NB4 (cell line): ENCODE data around the gene PROX1.

Source experiments
- DNase-seq: peaks from one replicate; pipeline ENCODE4 v3.0.0; 2010; ENCODE audit warnings: low read depth
- H3K4me3 ChIP-seq: one replicate; pipeline ENCODE4 v1.5.1; 2011; ENCODE audit warnings: mild to moderate bottlenecking, low read depth, low read length, moderate library complexity
- CTCF ChIP-seq: IDR thresholded peaks from one replicate; pipeline ENCODE4 v1.5.1; 2012; ENCODE audit warnings: low read depth, low read length
- MAX ChIP-seq: IDR thresholded peaks from 2 replicates; pipeline ENCODE4 v1.6.1; 2011; ENCODE audit warnings: low read depth, low read length
- MYC ChIP-seq: IDR thresholded peaks from 2 replicates; pipeline ENCODE4 v1.6.1; 2011; ENCODE audit warnings: low read depth, low read length
- POLR2A ChIP-seq: IDR thresholded peaks from 2 replicates; pipeline ENCODE4 v1.6.1; 2011; ENCODE audit warnings: mild to moderate bottlenecking; ENCODE audit not compliant: insufficient read length; ENCODE audit errors: extremely low read depth

The PROX1 gene

DNA sequence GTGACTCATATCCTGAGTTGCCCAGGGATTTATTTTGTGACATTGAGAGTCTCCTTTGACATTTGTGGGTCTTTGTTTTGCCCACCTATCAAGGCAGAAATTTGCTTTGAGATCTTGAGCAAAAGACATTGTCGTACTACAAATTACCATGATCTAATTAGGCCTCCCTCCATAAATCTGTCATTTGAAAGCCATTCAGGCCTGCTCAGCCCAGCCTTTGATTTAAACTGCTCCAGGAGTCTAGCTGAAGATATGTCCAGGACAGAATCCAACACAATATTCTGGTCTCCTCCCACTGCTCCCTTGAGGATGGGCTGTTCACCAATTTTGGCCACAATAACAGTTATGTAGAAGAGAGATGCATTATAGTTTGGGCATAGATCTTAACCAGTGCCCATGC, 86.7 kb downstream of the PROX1 start:
- no peak for DNase-seq
- no peak for TF ChIP-seq MYC
- TF ChIP-seq POLR2A, result no peak
- no peak for TF ChIP-seq CTCF
- TF ChIP-seq MAX, result no peak
- H3K4me3 ChIP-seq, result no peak overlapping the region

DNA sequence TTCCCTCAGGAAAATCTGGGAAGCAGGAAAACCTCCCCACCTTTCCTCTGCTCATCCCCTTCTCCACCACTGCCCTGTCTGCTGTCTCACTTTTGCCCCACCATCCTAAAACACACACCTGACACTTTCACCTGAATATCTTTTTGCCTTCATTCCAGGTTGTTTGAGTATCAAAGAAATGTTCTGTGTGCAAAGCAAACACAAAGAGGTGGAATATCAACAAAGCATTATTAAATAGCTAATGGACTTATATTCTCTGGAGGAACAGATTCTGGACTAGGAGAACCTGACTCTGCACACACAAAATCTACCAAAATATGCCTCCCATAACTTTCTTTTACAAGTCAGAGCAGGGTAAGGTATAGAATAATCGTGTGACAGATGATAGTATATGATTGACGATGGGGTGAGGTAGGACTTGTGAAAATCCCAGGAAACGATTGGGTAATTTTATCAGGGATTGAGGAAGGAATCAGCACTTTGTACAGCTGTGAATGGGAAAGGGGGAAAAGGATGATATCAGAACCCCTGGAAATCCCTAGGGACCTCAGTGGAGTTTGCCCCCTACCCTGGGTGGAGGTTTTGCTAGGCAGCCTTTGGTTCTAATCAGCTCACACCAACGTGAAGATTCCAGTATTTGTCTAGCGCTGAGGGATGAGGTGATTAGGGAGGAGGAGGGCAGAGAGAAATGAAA, 87.7 kb downstream of the PROX1 start:
- no peak overlapping the region for H3K4me3 ChIP-seq
- DNase-seq, result no peak
- no peak for TF ChIP-seq MYC
- no peak for TF ChIP-seq MAX
- TF ChIP-seq CTCF, result no peak
- no peak for TF ChIP-seq POLR2A

DNA sequence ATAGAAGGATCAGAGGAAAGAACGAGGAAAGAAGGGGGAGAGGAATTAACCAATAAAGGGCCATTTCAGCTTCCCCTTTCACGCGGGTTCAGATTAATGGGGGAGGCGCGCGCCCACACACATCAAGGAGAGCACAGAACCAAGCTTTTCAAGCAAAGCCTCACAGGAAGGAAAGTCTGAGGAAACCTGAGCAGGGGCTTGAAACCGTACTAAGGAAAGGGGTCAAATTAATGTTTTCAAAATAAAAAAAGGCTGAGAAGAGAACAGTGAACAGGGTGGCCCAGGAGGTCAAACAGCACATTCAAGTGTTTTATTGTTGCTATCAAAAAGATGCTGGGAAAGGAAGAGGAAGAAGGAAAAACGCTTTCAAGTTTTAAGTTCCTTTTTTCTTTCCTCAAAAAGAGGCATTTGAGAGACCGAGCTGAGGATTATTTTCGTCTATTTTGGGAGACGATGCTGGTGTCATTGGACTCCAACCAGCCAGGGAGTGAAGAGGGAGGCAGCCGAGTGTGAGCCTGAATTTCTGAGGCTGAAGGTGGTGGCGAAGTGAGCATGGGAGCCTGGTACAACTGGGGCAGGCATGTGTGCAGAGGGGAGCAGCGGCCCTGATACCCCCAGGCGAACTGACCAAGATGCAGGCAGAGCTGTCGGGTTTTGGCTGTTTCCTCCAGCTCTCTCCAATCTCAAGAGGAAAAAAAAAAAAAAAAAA, 88.4 kb downstream of the PROX1 start:
- no peak for DNase-seq
- H3K4me3 ChIP-seq, result no peak overlapping the region
- TF ChIP-seq MYC (no peak), CTCF (no peak), POLR2A (no peak), MAX (no peak)

GRCh38 chr1:214076708-214077065, 88.9 kb downstream of the PROX1 start:
- TF ChIP-seq POLR2A (no peak), MYC (no peak), CTCF (no peak)
- DNase-seq, result no peak
- no peak overlapping the region for H3K4me3 ChIP-seq

GRCh38 chr1:214078950-214079349, 91.2 kb downstream of the PROX1 start:
- H3K4me3 ChIP-seq, result no peak overlapping the region
- TF ChIP-seq POLR2A (no peak), MAX (no peak), MYC (no peak)
- no peak for DNase-seq

DNA sequence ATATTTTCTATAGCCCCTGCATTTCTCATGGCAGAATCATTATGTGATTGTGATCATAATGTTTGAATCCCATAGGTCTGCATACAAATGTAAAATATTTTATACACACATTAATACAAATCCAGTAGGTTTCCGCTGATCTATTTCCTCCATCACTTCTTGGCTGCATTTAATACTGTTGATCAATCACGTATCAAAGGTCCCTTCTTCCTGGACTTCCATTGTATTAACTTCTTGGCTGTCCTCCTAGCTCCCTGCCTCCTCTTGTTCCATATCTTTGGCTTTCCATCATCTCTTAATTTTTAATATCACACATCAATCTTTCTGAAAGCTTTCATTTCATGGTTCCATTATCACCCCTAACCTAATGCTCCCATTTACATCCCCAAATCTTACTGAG, 97.6 kb downstream of the PROX1 start:
- TF ChIP-seq CTCF, result no peak
- no peak for DNase-seq
- no peak overlapping the region for H3K4me3 ChIP-seq
